Measurements from ENCODE around the gene AP1S3.

The AP1S3 gene

GRCh38 chr2:223772363-223772762 lies 65.0 kb downstream of the AP1S3 start:
- Histone ChIP-seq H3K9me2 (replicated peaks; ENCODE audit: low read depth, low read length) (no peaks in the 10 kb centered on the region), H4K20me1 (ENCODE audit: insufficient read depth, low read length, poor library complexity, severe bottlenecking) (no peaks in the 10 kb centered on the region), H3K4me2 (ENCODE audit: low read depth, low read length, poor library complexity, severe bottlenecking) (no peak overlapping the region), H2AFZ (ENCODE audit: low read length) (no peak overlapping the region), H3K79me2 (ENCODE audit: insufficient read depth, low read length) (no peaks in the 10 kb centered on the region), H3K27me3 (ENCODE audit: insufficient read depth, low read length, poor library complexity, severe bottlenecking) (no peaks in the 10 kb centered on the region), H3K9me3 (ENCODE audit: insufficient read depth, low read depth, low read length) (no peaks in the 10 kb centered on the region), H3K4me3 (ENCODE audit: low read length, poor library complexity, severe bottlenecking) (no peak overlapping the region), H3K9ac (ENCODE audit: low read depth, low read length, poor library complexity, severe bottlenecking) (no peak overlapping the region), H3K4me1 (ENCODE audit: insufficient read depth, low read length, poor library complexity, severe bottlenecking) (no peaks in the 10 kb centered on the region), H3K36me3 (ENCODE audit: insufficient read depth, low read length) (no peaks in the 10 kb centered on the region), H3F3A (ENCODE audit: low read depth) (no peaks in the 10 kb centered on the region)
- TF ChIP-seq EZH2phosphoT487 (IDR thresholded peaks at IDR 0.05; ENCODE audit: borderline replicate concordance): no peak

- no peaks in the 10 kb centered on the region for H3K4me1 ChIP-seq (ENCODE audit: insufficient read depth, low read length, poor library complexity, severe bottlenecking)
- no peaks in the 10 kb centered on the region for H3K9me3 ChIP-seq (ENCODE audit: insufficient read depth, low read depth, low read length)
- no peaks in the 10 kb centered on the region for H3K79me2 ChIP-seq (ENCODE audit: insufficient read depth, low read length)
- no peak overlapping the region for H2AFZ ChIP-seq (ENCODE audit: low read length)
- no peaks in the 10 kb centered on the region for H4K20me1 ChIP-seq (ENCODE audit: insufficient read depth, low read length, poor library complexity, severe bottlenecking)
- no peaks in the 10 kb centered on the region for H3K36me3 ChIP-seq (ENCODE audit: insufficient read depth, low read length)
- H3K9ac ChIP-seq (ENCODE audit: low read depth, low read length, poor library complexity, severe bottlenecking): no peak overlapping the region
- no peak overlapping the region for H3K4me2 ChIP-seq (ENCODE audit: low read depth, low read length, poor library complexity, severe bottlenecking)
- no peaks in the 10 kb centered on the region for H3F3A ChIP-seq (ENCODE audit: low read depth)
- H3K27me3 ChIP-seq (ENCODE audit: insufficient read depth, low read length, poor library complexity, severe bottlenecking): no peaks in the 10 kb centered on the region
- no peak overlapping the region for H3K4me3 ChIP-seq (ENCODE audit: low read length, poor library complexity, severe bottlenecking)
- no peaks in the 10 kb centered on the region for H3K9me2 ChIP-seq (replicated peaks; ENCODE audit: low read depth, low read length)
- TF ChIP-seq EZH2phosphoT487 (IDR thresholded peaks at IDR 0.05; ENCODE audit: borderline replicate concordance) (no peak), CTCF (conservative IDR thresholded peaks at IDR 0.05; ENCODE audit: low read length) (no peak)
Observed at GRCh38 chr2:223771475-223771874, 65.9 kb downstream of the AP1S3 start.

GRCh38 chr2:223768179-223768578 lies 69.2 kb downstream of the AP1S3 start:
- H3K4me3 ChIP-seq (ENCODE audit: low read length, poor library complexity, severe bottlenecking): no peak overlapping the region
- H3K9me3 ChIP-seq (ENCODE audit: insufficient read depth, low read depth, low read length): no peaks in the 10 kb centered on the region
- H2AFZ ChIP-seq (ENCODE audit: low read length): no peak overlapping the region
- H3K9ac ChIP-seq (ENCODE audit: low read depth, low read length, poor library complexity, severe bottlenecking): no peak overlapping the region
- no peaks in the 10 kb centered on the region for H3K79me2 ChIP-seq (ENCODE audit: insufficient read depth, low read length)
- no peaks in the 10 kb centered on the region for H3K36me3 ChIP-seq (ENCODE audit: insufficient read depth, low read length)
- no peaks in the 10 kb centered on the region for H3K27me3 ChIP-seq (ENCODE audit: insufficient read depth, low read length, poor library complexity, severe bottlenecking)
- H3K4me1 ChIP-seq (ENCODE audit: insufficient read depth, low read length, poor library complexity, severe bottlenecking): no peaks in the 10 kb centered on the region
- H4K20me1 ChIP-seq (ENCODE audit: insufficient read depth, low read length, poor library complexity, severe bottlenecking): no peaks in the 10 kb centered on the region
- H3K9me2 ChIP-seq (replicated peaks; ENCODE audit: low read depth, low read length): no peaks in the 10 kb centered on the region
- no peaks in the 10 kb centered on the region for H3F3A ChIP-seq (ENCODE audit: low read depth)
- no peak overlapping the region for H3K4me2 ChIP-seq (ENCODE audit: low read depth, low read length, poor library complexity, severe bottlenecking)
- TF ChIP-seq EZH2phosphoT487 (IDR thresholded peaks at IDR 0.05; ENCODE audit: borderline replicate concordance) (no peak), CTCF (conservative IDR thresholded peaks at IDR 0.05; ENCODE audit: low read length) (no peak)

- TF ChIP-seq CTCF (conservative IDR thresholded peaks at IDR 0.05; ENCODE audit: low read length): no peak
- TF ChIP-seq EZH2phosphoT487 (IDR thresholded peaks at IDR 0.05; ENCODE audit: borderline replicate concordance): no peak
- Histone ChIP-seq H3K36me3 (ENCODE audit: insufficient read depth, low read length) (no peaks in the 10 kb centered on the region), H3K79me2 (ENCODE audit: insufficient read depth, low read length) (no peaks in the 10 kb centered on the region), H3K27me3 (ENCODE audit: insufficient read depth, low read length, poor library complexity, severe bottlenecking) (no peaks in the 10 kb centered on the region), H4K20me1 (ENCODE audit: insufficient read depth, low read length, poor library complexity, severe bottlenecking) (no peaks in the 10 kb centered on the region), H3F3A (ENCODE audit: low read depth) (no peaks in the 10 kb centered on the region), H3K9ac (ENCODE audit: low read depth, low read length, poor library complexity, severe bottlenecking) (no peak overlapping the region), H3K4me1 (ENCODE audit: insufficient read depth, low read length, poor library complexity, severe bottlenecking) (no peaks in the 10 kb centered on the region), H3K9me3 (ENCODE audit: insufficient read depth, low read depth, low read length) (no peaks in the 10 kb centered on the region), H3K4me3 (ENCODE audit: low read length, poor library complexity, severe bottlenecking) (no peak overlapping the region), H3K4me2 (ENCODE audit: low read depth, low read length, poor library complexity, severe bottlenecking) (no peak overlapping the region), H3K9me2 (replicated peaks; ENCODE audit: low read depth, low read length) (no peaks in the 10 kb centered on the region), H2AFZ (ENCODE audit: low read length) (no peak overlapping the region)
Observed at GRCh38 chr2:223767341-223767740, 70.0 kb downstream of the AP1S3 start.

All from Loucy (cell line).